Erythroblast (primary cell): ENCODE measurements around the gene CORIN.
"Not testable (repeated sequence)": the region's sequence is repeated elsewhere in the genome, so short reads cannot be mapped to it uniquely, and the experiment has no call there.

Experiments
- GATA1 ChIP-seq: IDR thresholded peaks from 2 replicates; pipeline ENCODE4 v1.6.1; 2011; ENCODE audit warnings: low read depth, mild to moderate bottlenecking, control low read depth, low read length, moderate library complexity
- POLR2A ChIP-seq: IDR thresholded peaks from 2 replicates; pipeline ENCODE4 v1.6.1; 2011; ENCODE audit warnings: mild to moderate bottlenecking, low read length

DNA sequence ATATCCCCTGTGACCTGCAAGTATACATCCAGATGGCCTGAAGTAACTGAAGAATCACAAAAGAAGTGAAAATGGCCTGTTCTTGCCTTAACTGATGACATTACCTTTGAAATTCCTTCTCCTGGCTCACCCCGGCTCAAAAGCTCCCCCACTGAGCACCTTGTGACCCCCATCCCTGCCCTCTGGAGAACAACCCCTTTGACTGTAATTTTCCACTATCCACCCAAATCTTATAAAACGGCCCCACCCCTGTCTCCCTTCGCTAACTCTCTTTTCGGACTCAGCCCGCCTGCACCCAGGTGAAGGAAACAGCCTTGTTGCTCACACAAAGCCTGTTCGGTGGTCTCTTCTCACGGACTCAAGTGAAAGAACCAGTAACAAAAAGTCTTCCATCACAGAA is 69.9 kb downstream of the CORIN start:
- not testable (repeated sequence) for TF ChIP-seq POLR2A, GATA1
